ENCODE measurements around the gene SLC1A4.

DNA sequence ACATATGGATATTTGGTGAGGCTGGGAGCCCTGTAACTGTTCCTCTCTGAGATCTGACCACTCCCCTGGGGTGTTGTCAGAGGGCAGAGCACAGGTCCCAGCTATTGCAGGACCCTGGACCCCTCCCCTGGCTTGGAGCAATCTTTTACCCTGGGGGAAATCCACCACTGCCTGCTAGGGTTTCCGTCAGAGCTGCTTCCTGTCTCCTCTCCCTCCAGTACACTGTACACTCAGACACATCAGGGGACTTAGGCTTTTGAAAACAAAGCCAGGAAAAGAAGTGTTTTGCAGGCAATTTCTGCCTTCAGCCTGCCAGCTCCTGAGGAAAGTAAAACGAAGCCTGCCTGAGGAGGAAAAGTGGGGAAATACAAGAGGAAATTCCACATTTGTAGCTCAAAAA, 53.8 kb downstream of the SLC1A4 start:
- TF ChIP-seq, protein P1, sequence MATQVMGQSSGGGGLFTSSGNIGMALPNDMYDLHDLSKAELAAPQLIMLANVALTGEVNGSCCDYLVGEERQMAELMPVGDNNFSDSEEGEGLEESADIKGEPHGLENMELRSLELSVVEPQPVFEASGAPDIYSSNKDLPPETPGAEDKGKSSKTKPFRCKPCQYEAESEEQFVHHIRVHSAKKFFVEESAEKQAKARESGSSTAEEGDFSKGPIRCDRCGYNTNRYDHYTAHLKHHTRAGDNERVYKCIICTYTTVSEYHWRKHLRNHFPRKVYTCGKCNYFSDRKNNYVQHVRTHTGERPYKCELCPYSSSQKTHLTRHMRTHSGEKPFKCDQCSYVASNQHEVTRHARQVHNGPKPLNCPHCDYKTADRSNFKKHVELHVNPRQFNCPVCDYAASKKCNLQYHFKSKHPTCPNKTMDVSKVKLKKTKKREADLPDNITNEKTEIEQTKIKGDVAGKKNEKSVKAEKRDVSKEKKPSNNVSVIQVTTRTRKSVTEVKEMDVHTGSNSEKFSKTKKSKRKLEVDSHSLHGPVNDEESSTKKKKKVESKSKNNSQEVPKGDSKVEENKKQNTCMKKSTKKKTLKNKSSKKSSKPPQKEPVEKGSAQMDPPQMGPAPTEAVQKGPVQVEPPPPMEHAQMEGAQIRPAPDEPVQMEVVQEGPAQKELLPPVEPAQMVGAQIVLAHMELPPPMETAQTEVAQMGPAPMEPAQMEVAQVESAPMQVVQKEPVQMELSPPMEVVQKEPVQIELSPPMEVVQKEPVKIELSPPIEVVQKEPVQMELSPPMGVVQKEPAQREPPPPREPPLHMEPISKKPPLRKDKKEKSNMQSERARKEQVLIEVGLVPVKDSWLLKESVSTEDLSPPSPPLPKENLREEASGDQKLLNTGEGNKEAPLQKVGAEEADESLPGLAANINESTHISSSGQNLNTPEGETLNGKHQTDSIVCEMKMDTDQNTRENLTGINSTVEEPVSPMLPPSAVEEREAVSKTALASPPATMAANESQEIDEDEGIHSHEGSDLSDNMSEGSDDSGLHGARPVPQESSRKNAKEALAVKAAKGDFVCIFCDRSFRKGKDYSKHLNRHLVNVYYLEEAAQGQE (IDR thresholded peaks at IDR 0.05; ENCODE audit: borderline replicate concordance), result no peak
- TF ChIP-seq, protein P2, sequence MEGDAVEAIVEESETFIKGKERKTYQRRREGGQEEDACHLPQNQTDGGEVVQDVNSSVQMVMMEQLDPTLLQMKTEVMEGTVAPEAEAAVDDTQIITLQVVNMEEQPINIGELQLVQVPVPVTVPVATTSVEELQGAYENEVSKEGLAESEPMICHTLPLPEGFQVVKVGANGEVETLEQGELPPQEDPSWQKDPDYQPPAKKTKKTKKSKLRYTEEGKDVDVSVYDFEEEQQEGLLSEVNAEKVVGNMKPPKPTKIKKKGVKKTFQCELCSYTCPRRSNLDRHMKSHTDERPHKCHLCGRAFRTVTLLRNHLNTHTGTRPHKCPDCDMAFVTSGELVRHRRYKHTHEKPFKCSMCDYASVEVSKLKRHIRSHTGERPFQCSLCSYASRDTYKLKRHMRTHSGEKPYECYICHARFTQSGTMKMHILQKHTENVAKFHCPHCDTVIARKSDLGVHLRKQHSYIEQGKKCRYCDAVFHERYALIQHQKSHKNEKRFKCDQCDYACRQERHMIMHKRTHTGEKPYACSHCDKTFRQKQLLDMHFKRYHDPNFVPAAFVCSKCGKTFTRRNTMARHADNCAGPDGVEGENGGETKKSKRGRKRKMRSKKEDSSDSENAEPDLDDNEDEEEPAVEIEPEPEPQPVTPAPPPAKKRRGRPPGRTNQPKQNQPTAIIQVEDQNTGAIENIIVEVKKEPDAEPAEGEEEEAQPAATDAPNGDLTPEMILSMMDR (IDR thresholded peaks at IDR 0.05; ENCODE audit: poor library complexity, severe bottlenecking), result no peak
- TF ChIP-seq TAF1 (IDR thresholded peaks at IDR 0.05; ENCODE audit: low read depth) (no peak), RAD21 (conservative IDR thresholded peaks at IDR 0.05) (no peak), POLR2AphosphoS5 (IDR thresholded peaks at IDR 0.05) (no peak), SMC3 (conservative IDR thresholded peaks at IDR 0.05; ENCODE audit: poor library complexity) (no peak), EP300 (conservative IDR thresholded peaks at IDR 0.05; ENCODE audit: poor library complexity, severe bottlenecking) (no peak)

Measured in neural cell (in vitro differentiated cells).